HEK293 (cell line): ENCODE results near the gene FAM76B.

ENCODE experiments used
- CTCF ChIA-PET: fragments of 350-600 bp; formaldehyde crosslinking; extraction: SDS; loops from one replicate; lab custom pipeline; 2021; ENCODE audit warnings: antibody characterized with exemption; lab: Yijun Ruan, JAX
- POLR2A ChIA-PET: fragments of 300-600 bp; formaldehyde crosslinking; extraction: SDS; loops from one replicate; lab custom pipeline; 2020; ENCODE audit warnings: antibody characterized with exemption, inconsistent platforms; lab: Yijun Ruan, JAX
- H3K27ac ChIP-seq: fragments of 200-500 bp; sonication (Bioruptor generic); 2 replicates; pipeline ENCODE4 v1.5.1; 2014; ENCODE audit warnings: low read depth, low read length, control low read depth, inconsistent platforms; ENCODE audit errors: extremely low read depth
- H3K36me3 ChIP-seq, 2 experiments: fragments of 200-500 bp in 1 of 2; sonication (Bioruptor generic) in 1 of 2; 1 replicate in 1 of 2; 2 replicates in 1 of 2; pipeline ENCODE4 v1.5.1; 2014 to 2017; ENCODE audit warnings: inconsistent platforms in 2 of 2, low read length in 2 of 2; ENCODE audit not compliant: control insufficient read depth in 2 of 2, insufficient read depth in 1 of 2
- H3K4me1 ChIP-seq: fragments of 200-500 bp; sonication (Bioruptor generic); 2 replicates; pipeline ENCODE4 v1.5.1; 2014; ENCODE audit warnings: mild to moderate bottlenecking, low read length, inconsistent platforms; ENCODE audit not compliant: control insufficient read depth, insufficient read depth
- H3K4me3 ChIP-seq: 2 replicates; pipeline ENCODE4 v1.5.1; 2011; ENCODE audit warnings: low read depth, mild to moderate bottlenecking, control low read depth, low read length, moderate library complexity
- H3K9me3 ChIP-seq: fragments of 200-500 bp; sonication (Bioruptor generic); 2 replicates; pipeline ENCODE4 v1.5.1; 2014; ENCODE audit warnings: low read depth, low read length, inconsistent platforms; ENCODE audit not compliant: control insufficient read depth, insufficient read depth
- HOXD13 ChIP-seq: sonication (generic); formaldehyde crosslinking; IDR thresholded peaks from 2 replicates; pipeline ENCODE4 v1.8.0; 2022; ENCODE audit warnings: missing genetic modification reagents, borderline replicate concordance
- KLF16 ChIP-seq: fragments of 450-650 bp; formaldehyde crosslinking; IDR thresholded peaks from 2 replicates; pipeline ENCODE4 v1.5.1; 2017; ENCODE audit warnings: missing biosample characterization, missing genetic modification characterization
- MZF1 ChIP-seq: fragments of 450-650 bp; formaldehyde crosslinking; IDR thresholded peaks from 2 replicates; pipeline ENCODE4 v1.5.1; 2017; ENCODE audit warnings: missing biosample characterization, missing genetic modification characterization, borderline replicate concordance
- SP2 ChIP-seq: fragments of 450-650 bp; formaldehyde crosslinking; IDR thresholded peaks from 2 replicates; pipeline ENCODE4 v1.5.1; 2016; ENCODE audit warnings: missing biosample characterization, missing genetic modification characterization
- WT1 ChIP-seq: fragments of 450-650 bp; formaldehyde crosslinking; IDR thresholded peaks from 2 replicates; pipeline ENCODE4 v1.5.1; 2016; ENCODE audit warnings: missing biosample characterization, missing genetic modification characterization
- ZFHX2 ChIP-seq: fragments of 450-650 bp; formaldehyde crosslinking; conservative IDR thresholded peaks from 2 replicates; pipeline ENCODE4 v1.5.1; 2016; ENCODE audit warnings: missing biosample characterization, missing genetic modification characterization
- ZNF146 ChIP-seq: fragments of 450-650 bp; formaldehyde crosslinking; IDR thresholded peaks from 2 replicates; pipeline ENCODE4 v1.5.1; 2016; ENCODE audit warnings: missing biosample characterization, missing genetic modification characterization
- ZNF155 ChIP-seq: fragments of 450-650 bp; formaldehyde crosslinking; IDR thresholded peaks from 2 replicates; pipeline ENCODE4 v1.5.1; 2016; ENCODE audit warnings: missing biosample characterization, missing genetic modification characterization
- ZNF169 ChIP-seq: fragments of 450-650 bp; formaldehyde crosslinking; IDR thresholded peaks from 2 replicates; pipeline ENCODE4 v1.5.1; 2016; ENCODE audit warnings: missing biosample characterization, missing genetic modification characterization
- ZNF174 ChIP-seq: fragments of 450-650 bp; formaldehyde crosslinking; IDR thresholded peaks from 2 replicates; pipeline ENCODE4 v1.5.0; 2017; ENCODE audit warnings: missing biosample characterization, mild to moderate bottlenecking, missing genetic modification characterization
- ZNF202 ChIP-seq: fragments of 450-650 bp; formaldehyde crosslinking; IDR thresholded peaks from 2 replicates; pipeline ENCODE4 v1.5.1; 2016; ENCODE audit warnings: missing biosample characterization, missing genetic modification characterization, borderline replicate concordance
- ZNF274 ChIP-seq, 2 experiments: fragments of 200-500 bp in 1 of 2; fragments of 450-650 bp in 1 of 2; sonication (Bioruptor generic) in 1 of 2; formaldehyde crosslinking in 1 of 2; IDR thresholded peaks; 2 replicates each; pipeline versions ENCODE4 v1.5.1 to v1.6.1; 2014 to 2016; ENCODE audit warnings: borderline replicate concordance in 1 of 2, inconsistent platforms in 1 of 2, low read length in 1 of 2, missing biosample characterization in 1 of 2, missing genetic modification characterization in 1 of 2
- ZNF350 ChIP-seq: fragments of 450-650 bp; formaldehyde crosslinking; IDR thresholded peaks from 2 replicates; pipeline ENCODE4 v1.5.0; 2017; ENCODE audit warnings: missing biosample characterization, mild to moderate bottlenecking, missing genetic modification characterization
- ZNF561 ChIP-seq: fragments of 450-650 bp; IDR thresholded peaks from 2 replicates; pipeline ENCODE4 v1.5.1; 2018; ENCODE audit warnings: missing biosample characterization, missing genetic modification characterization, borderline replicate concordance
- ZNF571 ChIP-seq: fragments of 450-650 bp; formaldehyde crosslinking; IDR thresholded peaks from 2 replicates; pipeline ENCODE4 v1.5.0; 2017; ENCODE audit warnings: missing biosample characterization, missing genetic modification characterization
- ZNF580 ChIP-seq: fragments of 450-650 bp; formaldehyde crosslinking; IDR thresholded peaks from 2 replicates; pipeline ENCODE4 v1.5.1; 2016; ENCODE audit warnings: missing biosample characterization, missing genetic modification characterization
- ZNF585B ChIP-seq: fragments of 450-650 bp; formaldehyde crosslinking; IDR thresholded peaks from 2 replicates; pipeline ENCODE4 v1.5.1; 2016; ENCODE audit warnings: missing biosample characterization, missing genetic modification characterization
- ZNF610 ChIP-seq: fragments of 450-650 bp; formaldehyde crosslinking; IDR thresholded peaks from 2 replicates; pipeline ENCODE4 v1.5.1; 2016; ENCODE audit warnings: missing biosample characterization, missing genetic modification characterization, borderline replicate concordance
- ZNF692 ChIP-seq: fragments of 450-650 bp; formaldehyde crosslinking; IDR thresholded peaks from 2 replicates; pipeline ENCODE4 v1.5.1; 2016; ENCODE audit warnings: missing biosample characterization, missing genetic modification characterization
- ZXDB ChIP-seq: fragments of 450-650 bp; formaldehyde crosslinking; IDR thresholded peaks from 2 replicates; pipeline ENCODE4 v1.5.1; 2016; ENCODE audit warnings: missing biosample characterization, missing genetic modification characterization
- TF ChIP-seq, protein P1 (sequence below): fragments of 450-650 bp; formaldehyde crosslinking; IDR thresholded peaks from 2 replicates; pipeline ENCODE4 v1.5.1; 2016; ENCODE audit warnings: missing biosample characterization, missing genetic modification characterization

Gene FAM76B

GRCh38 chr11:95725196-95725595, 64.4 kb downstream of the FAM76B start:
- Histone ChIP-seq H3K4me3 (no peak overlapping the region), H3K9me3 (no peaks in the 10 kb centered on the region), H3K27ac (no peak overlapping the region), H3K36me3 (no peaks in the 10 kb centered on the region), H3K4me1 (no peaks in the 10 kb centered on the region)
- TF ChIP-seq ZNF146 (tag by site-specific recombination), result no peak
- no peak for TF ChIP-seq ZNF202 (tag by site-specific recombination)
- no peak for TF ChIP-seq ZNF610 (tag by site-specific recombination)
- TF ChIP-seq ZNF274 (IDR thresholded peaks at IDR 0.05; ENCODE audit: low read length), result no peak
- no peak for TF ChIP-seq ZNF274 (tag by site-specific recombination; IDR thresholded peaks at IDR 0.05; ENCODE audit: borderline replicate concordance)
- TF ChIP-seq, protein P1, sequence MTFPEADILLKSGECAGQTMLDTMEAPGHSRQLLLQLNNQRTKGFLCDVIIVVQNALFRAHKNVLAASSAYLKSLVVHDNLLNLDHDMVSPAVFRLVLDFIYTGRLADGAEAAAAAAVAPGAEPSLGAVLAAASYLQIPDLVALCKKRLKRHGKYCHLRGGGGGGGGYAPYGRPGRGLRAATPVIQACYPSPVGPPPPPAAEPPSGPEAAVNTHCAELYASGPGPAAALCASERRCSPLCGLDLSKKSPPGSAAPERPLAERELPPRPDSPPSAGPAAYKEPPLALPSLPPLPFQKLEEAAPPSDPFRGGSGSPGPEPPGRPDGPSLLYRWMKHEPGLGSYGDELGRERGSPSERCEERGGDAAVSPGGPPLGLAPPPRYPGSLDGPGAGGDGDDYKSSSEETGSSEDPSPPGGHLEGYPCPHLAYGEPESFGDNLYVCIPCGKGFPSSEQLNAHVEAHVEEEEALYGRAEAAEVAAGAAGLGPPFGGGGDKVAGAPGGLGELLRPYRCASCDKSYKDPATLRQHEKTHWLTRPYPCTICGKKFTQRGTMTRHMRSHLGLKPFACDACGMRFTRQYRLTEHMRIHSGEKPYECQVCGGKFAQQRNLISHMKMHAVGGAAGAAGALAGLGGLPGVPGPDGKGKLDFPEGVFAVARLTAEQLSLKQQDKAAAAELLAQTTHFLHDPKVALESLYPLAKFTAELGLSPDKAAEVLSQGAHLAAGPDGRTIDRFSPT (tag by site-specific recombination), result no peak
- CTCF ChIA-PET, result interaction anchor here (0.9 to 1.0 kb wide), 2 partner anchors 52 to 575 kb away, joined by 3 read pairs; no protein-coding TSS in a partner anchor
- POLR2A ChIA-PET, result no interaction called here

DNA sequence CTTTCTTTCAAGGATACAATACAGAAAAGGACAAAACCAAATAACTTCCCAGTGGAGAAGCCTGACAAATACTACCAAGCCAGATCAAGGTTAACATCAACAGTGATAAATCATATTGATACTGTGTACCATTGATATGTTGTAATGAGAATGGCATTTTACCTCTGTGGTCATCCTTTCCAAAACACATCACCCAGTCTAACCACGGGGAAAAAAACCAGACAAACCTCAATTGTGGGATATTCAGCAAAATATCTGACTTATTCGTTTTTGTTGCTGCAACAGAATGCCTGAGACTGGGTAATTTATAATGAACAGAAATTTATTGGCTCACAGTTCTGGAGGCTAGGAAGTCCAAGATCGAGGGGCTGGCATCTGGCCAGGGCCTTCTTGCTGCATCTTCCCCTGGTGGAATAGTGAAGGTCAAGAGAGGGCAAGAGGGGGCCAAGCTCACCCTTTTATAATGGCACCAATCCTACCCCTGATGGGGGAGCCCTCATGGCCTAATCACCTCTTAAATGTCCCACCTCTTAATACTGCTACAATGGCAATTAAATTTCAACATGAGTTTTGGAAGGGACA, 66.1 kb downstream of the FAM76B start:
- Histone ChIP-seq H3K4me3 (no peak overlapping the region), H3K36me3 (no peaks in the 10 kb centered on the region), H3K27ac (no peak overlapping the region), H3K4me1 (no peaks in the 10 kb centered on the region), H3K9me3 (no peaks in the 10 kb centered on the region)
- ChIA-PET CTCF (no interaction called here), POLR2A (no interaction called here)
- TF ChIP-seq ZNF561 (no peak), SP2 (tag by site-specific recombination) (no peak), ZNF580 (no peak), ZNF692 (tag by site-specific recombination) (no peak), MZF1 (tag by site-specific recombination) (no peak), KLF16 (tag by site-specific recombination) (no peak), WT1 (tag by site-specific recombination) (no peak), ZNF169 (tag by site-specific recombination) (no peak), HOXD13 (CRISPR knock-in tag) (no peak), ZNF174 (tag by site-specific recombination) (no peak), ZNF350 (tag by site-specific recombination) (no peak), ZNF585B (tag by site-specific recombination) (no peak), ZNF155 (tag by site-specific recombination) (no peak)

DNA sequence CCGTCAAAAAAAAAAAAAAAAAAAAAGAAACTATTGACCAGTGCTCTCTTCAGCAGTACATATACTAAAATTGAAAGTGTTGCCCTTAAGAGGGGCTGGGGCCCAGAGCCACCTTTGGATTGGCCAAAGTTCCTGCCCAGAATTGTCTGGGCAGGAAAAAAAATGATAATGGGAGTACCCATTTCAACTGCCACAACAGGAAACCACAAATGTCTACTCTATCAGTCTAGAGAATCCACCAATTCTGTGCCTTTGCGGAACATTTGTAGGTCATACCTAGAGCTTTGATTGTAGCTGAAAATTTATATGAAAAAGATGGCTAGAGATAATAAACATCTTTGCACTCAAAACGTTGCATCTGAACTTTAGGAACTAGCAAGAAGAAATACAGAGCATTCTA, 69.4 kb downstream of the FAM76B start:
- H3K9me3 ChIP-seq, result no peaks in the 10 kb centered on the region
- no peak overlapping the region for H3K27ac ChIP-seq
- no peaks in the 10 kb centered on the region for H3K4me1 ChIP-seq
- no peak for TF ChIP-seq ZFHX2
- no peak for TF ChIP-seq ZXDB (tag by site-specific recombination)
- TF ChIP-seq ZNF571 (tag by site-specific recombination), result no peak
- no peaks in the 10 kb centered on the region for H3K36me3 ChIP-seq
- POLR2A ChIA-PET, result no interaction called here
- CTCF ChIA-PET, result no interaction called here
- H3K4me3 ChIP-seq, result no peak overlapping the region
